Peyer's patch (tissue), 4 donors: Measurements from ENCODE around the gene HSD17B14. TPM values are rescaled to one million over a fixed set of nuclear protein-coding genes. Genes with fewer than 3 reads are reported as not detected.
"Not testable (repeated sequence)": the region's sequence is repeated elsewhere in the genome, so short reads cannot be mapped to it uniquely, and the experiment has no call there.

Source experiments
- DNase-seq, 3 donors: peaks; one replicate each; pipeline ENCODE4 v3.0.0-alpha.2; 2017 to 2019
- H3K27ac ChIP-seq, 4 donors: fragments of 200-600 bp; sonication (generic); one replicate each; pipeline ENCODE4 v1.5.1; 2016 to 2019
- H3K27me3 ChIP-seq, 2 donors: fragments of 200-600 bp; sonication (generic); one replicate each; pipeline ENCODE4 v1.5.1; 2019
- H3K36me3 ChIP-seq, 3 donors: fragments of 200-600 bp; sonication (generic); one replicate each; pipeline ENCODE4 v1.5.1; 2016 to 2019
- H3K4me1 ChIP-seq, 4 donors: fragments of 200-600 bp; sonication (generic); one replicate each; pipeline ENCODE4 v1.5.1; 2016 to 2019
- H3K4me3 ChIP-seq, 4 donors: fragments of 200-600 bp; sonication (generic); 1 replicate in 3 of 4; 2 replicates in 1 of 4; pipeline ENCODE4 v1.5.1; 2016 to 2019; ENCODE audit warnings: mild to moderate bottlenecking in 1 of 4
- H3K9me3 ChIP-seq, 4 donors: fragments of 200-600 bp; sonication (generic); one replicate each; pipeline ENCODE4 v1.5.1; 2016 to 2019; ENCODE audit warnings: mild to moderate bottlenecking in 1 of 4
- POLR2A ChIP-seq, 2 donors: fragments of 450-650 bp; IDR thresholded peaks; one replicate each; pipeline ENCODE4 v1.5.1; 2017; ENCODE audit warnings: antibody characterized with exemption in 2 of 2, mild to moderate bottlenecking in 2 of 2, moderate library complexity in 2 of 2
- small RNA-seq, 2 donors: library from RNA; depleted of rRNA; stranded (forward); fragments of <200 nt; gene quantifications; one replicate each; pipeline ENCODE3, GENCODE V24; 2016
- total RNA-seq, 4 donors: library from RNA; depleted of rRNA; stranded (reverse); fragments of >200 nt; gene quantifications; one replicate each; pipeline ENCODE4 v1.1.0, GENCODE V29; 2016
- TF ChIP-seq, protein P1 (sequence below), 6 experiments: fragments of 450-650 bp in 4 of 6; fragments of 200-600 bp in 2 of 6; sonication (generic) in 1 of 6; IDR thresholded peaks; one replicate each; pipeline ENCODE4 v1.5.1; 2017 to 2019; ENCODE audit warnings: antibody characterized with exemption in 6 of 6, mild to moderate bottlenecking in 3 of 6, moderate library complexity in 1 of 6

Gene HSD17B14
- total RNA-seq, 4 donors from 2014 or later: 2.0 to 8.8 (median 2.8) TPM; not detected in 1

DNA sequence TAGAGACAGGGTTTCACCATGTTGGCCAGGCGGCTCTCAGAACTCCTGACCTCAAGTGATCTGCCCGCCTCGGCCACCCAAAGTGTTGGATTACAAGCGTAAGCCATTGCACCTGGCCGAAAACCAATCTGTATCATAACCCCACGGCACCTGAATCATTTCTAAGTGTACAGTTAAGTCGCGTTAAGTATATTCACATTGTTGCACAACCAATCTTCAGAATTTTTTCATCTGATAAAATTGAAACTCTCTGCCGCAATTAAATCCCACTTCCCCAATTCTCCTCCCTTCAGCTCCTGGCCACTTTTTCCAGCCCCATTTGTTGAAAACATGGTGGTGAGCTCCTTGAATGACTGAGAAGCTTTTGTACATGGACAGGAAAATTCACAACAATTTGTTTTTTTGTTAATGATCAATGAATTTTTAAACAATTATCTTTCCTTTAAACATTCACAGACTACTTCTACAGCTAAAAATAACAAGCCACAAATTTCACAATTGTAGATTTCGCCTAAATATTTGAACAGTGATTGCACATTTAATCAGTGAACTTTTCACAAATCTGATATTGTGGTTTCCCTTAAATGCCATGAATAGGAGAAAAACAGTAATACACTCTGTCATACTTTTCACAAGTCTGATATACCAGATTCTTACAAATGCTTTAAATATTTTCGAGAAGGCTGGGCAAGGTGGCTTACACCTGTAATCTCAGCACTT is 67.1 kb downstream of the HSD17B14 start:
- H3K27ac ChIP-seq: no peak overlapping the region

DNA sequence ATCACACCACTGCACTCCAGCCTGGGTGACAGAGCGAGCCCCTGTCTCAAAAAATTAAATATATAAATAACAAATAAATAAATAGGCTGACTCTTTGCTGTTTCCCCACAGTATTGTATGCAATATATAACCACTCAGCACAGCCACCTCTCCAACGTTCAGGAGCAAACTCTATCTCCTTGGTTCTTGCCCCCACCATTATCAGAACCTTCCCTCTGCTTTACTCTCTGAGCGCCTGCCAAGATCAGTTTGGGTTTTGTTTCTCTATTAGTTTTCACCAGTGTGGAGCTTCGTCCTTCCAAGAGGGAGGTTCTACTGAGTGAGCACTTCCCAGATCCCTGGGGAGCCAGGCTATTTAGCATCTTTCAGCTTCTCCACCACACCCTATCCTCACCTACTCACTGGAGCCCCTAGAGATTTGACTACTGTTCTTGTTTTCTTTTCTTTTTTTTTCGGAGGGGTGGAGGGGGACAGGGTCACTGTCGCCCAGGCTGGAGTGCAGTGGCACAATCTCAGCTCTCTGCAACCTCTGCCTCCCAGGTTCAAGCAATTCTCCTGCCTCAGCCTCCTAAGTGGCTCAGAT is 68.0 kb downstream of the HSD17B14 start:
- not testable (repeated sequence) for H3K9me3 ChIP-seq, DNase-seq, H3K27ac ChIP-seq, H3K4me3 ChIP-seq, H3K36me3 ChIP-seq, H3K27me3 ChIP-seq, H3K4me1 ChIP-seq

More for the DNA sequence above, 67.1 kb downstream of the HSD17B14 start:
- H3K4me1 ChIP-seq: no peaks in the 10 kb centered on the region
- no peak overlapping the region for H3K4me3 ChIP-seq
- TF ChIP-seq, protein P1, sequence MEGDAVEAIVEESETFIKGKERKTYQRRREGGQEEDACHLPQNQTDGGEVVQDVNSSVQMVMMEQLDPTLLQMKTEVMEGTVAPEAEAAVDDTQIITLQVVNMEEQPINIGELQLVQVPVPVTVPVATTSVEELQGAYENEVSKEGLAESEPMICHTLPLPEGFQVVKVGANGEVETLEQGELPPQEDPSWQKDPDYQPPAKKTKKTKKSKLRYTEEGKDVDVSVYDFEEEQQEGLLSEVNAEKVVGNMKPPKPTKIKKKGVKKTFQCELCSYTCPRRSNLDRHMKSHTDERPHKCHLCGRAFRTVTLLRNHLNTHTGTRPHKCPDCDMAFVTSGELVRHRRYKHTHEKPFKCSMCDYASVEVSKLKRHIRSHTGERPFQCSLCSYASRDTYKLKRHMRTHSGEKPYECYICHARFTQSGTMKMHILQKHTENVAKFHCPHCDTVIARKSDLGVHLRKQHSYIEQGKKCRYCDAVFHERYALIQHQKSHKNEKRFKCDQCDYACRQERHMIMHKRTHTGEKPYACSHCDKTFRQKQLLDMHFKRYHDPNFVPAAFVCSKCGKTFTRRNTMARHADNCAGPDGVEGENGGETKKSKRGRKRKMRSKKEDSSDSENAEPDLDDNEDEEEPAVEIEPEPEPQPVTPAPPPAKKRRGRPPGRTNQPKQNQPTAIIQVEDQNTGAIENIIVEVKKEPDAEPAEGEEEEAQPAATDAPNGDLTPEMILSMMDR (IDR thresholded peaks at IDR 0.05): no peak
- no peak for TF ChIP-seq POLR2A (IDR thresholded peaks at IDR 0.05)
- no peak for DNase-seq
- no peaks in the 10 kb centered on the region for H3K36me3 ChIP-seq
- no peaks in the 10 kb centered on the region for H3K9me3 ChIP-seq
- H3K27me3 ChIP-seq: no peaks in the 10 kb centered on the region

DNA sequence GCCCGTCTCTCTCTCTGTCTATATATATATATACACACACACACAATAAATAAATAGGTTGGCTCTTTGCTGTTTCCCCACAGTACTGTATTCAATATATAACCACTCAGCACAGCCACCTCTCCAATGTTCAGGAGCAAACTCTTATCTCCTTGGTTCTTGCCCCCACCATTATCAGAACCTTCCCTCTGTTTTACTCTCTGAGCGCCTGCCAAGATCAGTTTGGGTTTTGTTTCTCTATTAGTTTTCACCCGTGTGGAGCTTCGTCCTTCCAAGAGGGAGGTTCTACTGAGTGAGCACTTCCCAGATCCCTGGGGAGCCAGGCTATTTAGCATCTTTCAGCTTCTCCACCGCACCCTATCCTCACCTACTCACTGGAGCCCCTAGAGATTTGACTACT is 70.5 kb downstream of the HSD17B14 start:
- H3K9me3 ChIP-seq, H3K27me3 ChIP-seq, H3K4me3 ChIP-seq, DNase-seq, H3K27ac ChIP-seq, H3K36me3 ChIP-seq, H3K4me1 ChIP-seq: not testable (repeated sequence)

Small RNAs within 50 kb of the gene (small RNA-seq; reads per million reads assigned to genes)
- 0 reads per million in 2 donors for gene RNU6-317P

Other genes with a start within 250 kb of the HSD17B14 start
- gene SPACA4, start 229.7 kb downstream of the HSD17B14 start, total RNA-seq: not detected
- gene FAM83E, start 221.4 kb downstream of the HSD17B14 start, total RNA-seq: 100 to 1,000 TPM in 3 of 4 donors, 10 to 100 TPM in 1; 58.6 to 203 (median 130) TPM
- 1,000 to 10,000 TPM; 1,077 to 1,595 (median 1,505) TPM for gene RPL18, start 217.3 kb downstream of the HSD17B14 start, total RNA-seq
- 100 to 1,000 TPM in 2 of 4 donors, 10 to 100 TPM in 2; 34.7 to 121 (median 96.7) TPM for gene SPHK2, start 217.0 kb downstream of the HSD17B14 start, total RNA-seq
- 10 to 100 TPM in 3 of 4 donors, 1 to 10 TPM in 1; 9.9 to 51.5 (median 35.8) TPM for gene DBP, start 199.1 kb downstream of the HSD17B14 start, total RNA-seq
- gene CA11, start 190.3 kb downstream of the HSD17B14 start, total RNA-seq: 1 to 10 TPM in 3 of 4 donors, under 1 TPM in 1; 0.70 to 8.3 (median 2.1) TPM
- 1 to 10 TPM in 1 of 4 donors, not detected in 3; 6.8 TPM for gene NTN5, start 163.5 kb downstream of the HSD17B14 start, total RNA-seq
- 10 to 100 TPM; 11.6 to 91.6 (median 53.8) TPM for gene FUT2, start 140.5 kb downstream of the HSD17B14 start, total RNA-seq
- 1 to 10 TPM in 1 of 4 donors, under 1 TPM in 1, not detected in 2; 0.70 to 1.1 TPM for gene MAMSTR, start 116.8 kb downstream of the HSD17B14 start, total RNA-seq
- gene RASIP1, start 95.9 kb downstream of the HSD17B14 start, total RNA-seq: 1 to 10 TPM; 1.8 to 6.6 (median 3.4) TPM
- gene IZUMO1, start 89.6 kb downstream of the HSD17B14 start, total RNA-seq: not detected
- 1 to 10 TPM in 1 of 4 donors, under 1 TPM in 3; 0.38 to 1.2 (median 0.68) TPM for gene FUT1, start 83.8 kb downstream of the HSD17B14 start, total RNA-seq
- not detected for gene FGF21, start 81.0 kb downstream of the HSD17B14 start, total RNA-seq
- gene BCAT2, start 25.5 kb downstream of the HSD17B14 start, total RNA-seq: 10 to 100 TPM; 22.4 to 53.6 (median 30.2) TPM
- 10 to 100 TPM in 1 of 4 donors, 1 to 10 TPM in 3; 2.8 to 38.8 (median 5.9) TPM for gene PLEKHA4, start 32.1 kb upstream of the HSD17B14 start, total RNA-seq
- 100 to 1,000 TPM in 2 of 4 donors, 10 to 100 TPM in 2; 39.2 to 198 (median 80.3) TPM for gene PPP1R15A, start 35.9 kb upstream of the HSD17B14 start, total RNA-seq
- not detected for gene TULP2, start 62.3 kb upstream of the HSD17B14 start, total RNA-seq
- gene NUCB1, start 63.8 kb upstream of the HSD17B14 start, total RNA-seq: 100 to 1,000 TPM; 154 to 506 (median 444) TPM
- 10 to 100 TPM in 3 of 4 donors, not detected in 1; 14.6 to 55.5 (median 45.9) TPM for gene DHDH, start 97.2 kb upstream of the HSD17B14 start, total RNA-seq
- 100 to 1,000 TPM in 3 of 4 donors, 10 to 100 TPM in 1; 71.0 to 138 (median 104) TPM for gene BAX, start 118.4 kb upstream of the HSD17B14 start, total RNA-seq
- gene FTL, start 128.8 kb upstream of the HSD17B14 start, total RNA-seq: 1,000 to 10,000 TPM; 5,249 to 9,852 (median 6,180) TPM
- gene GYS1, start 156.8 kb upstream of the HSD17B14 start, total RNA-seq: 10 to 100 TPM; 24.8 to 61.8 (median 44.0) TPM
- 100 to 1,000 TPM in 1 of 4 donors, 10 to 100 TPM in 3; 34.2 to 111 (median 42.8) TPM for gene RUVBL2, start 157.4 kb upstream of the HSD17B14 start, total RNA-seq
- 10 to 100 TPM in 1 of 4 donors, not detected in 3; 15.8 TPM for gene LHB, start 180.6 kb upstream of the HSD17B14 start, total RNA-seq
- gene CGB3, start 187.8 kb upstream of the HSD17B14 start, total RNA-seq: not detected
- not detected for gene CGB2, start 195.4 kb upstream of the HSD17B14 start, total RNA-seq
- gene CGB1, start 200.4 kb upstream of the HSD17B14 start, total RNA-seq: not detected
- gene CGB5, start 207.4 kb upstream of the HSD17B14 start, total RNA-seq: not detected
- gene CGB8, start 212.6 kb upstream of the HSD17B14 start, total RNA-seq: not detected
- gene CGB7, start 221.3 kb upstream of the HSD17B14 start, total RNA-seq: not detected
- not detected for gene NTF4, start 228.3 kb upstream of the HSD17B14 start, total RNA-seq
- gene KCNA7, start 236.2 kb upstream of the HSD17B14 start, total RNA-seq: not detected
- 100 to 1,000 TPM; 240 to 520 (median 395) TPM for gene SNRNP70, start 249.0 kb upstream of the HSD17B14 start, total RNA-seq